ENCODE measurements around the gene ZNF576.

DNA sequence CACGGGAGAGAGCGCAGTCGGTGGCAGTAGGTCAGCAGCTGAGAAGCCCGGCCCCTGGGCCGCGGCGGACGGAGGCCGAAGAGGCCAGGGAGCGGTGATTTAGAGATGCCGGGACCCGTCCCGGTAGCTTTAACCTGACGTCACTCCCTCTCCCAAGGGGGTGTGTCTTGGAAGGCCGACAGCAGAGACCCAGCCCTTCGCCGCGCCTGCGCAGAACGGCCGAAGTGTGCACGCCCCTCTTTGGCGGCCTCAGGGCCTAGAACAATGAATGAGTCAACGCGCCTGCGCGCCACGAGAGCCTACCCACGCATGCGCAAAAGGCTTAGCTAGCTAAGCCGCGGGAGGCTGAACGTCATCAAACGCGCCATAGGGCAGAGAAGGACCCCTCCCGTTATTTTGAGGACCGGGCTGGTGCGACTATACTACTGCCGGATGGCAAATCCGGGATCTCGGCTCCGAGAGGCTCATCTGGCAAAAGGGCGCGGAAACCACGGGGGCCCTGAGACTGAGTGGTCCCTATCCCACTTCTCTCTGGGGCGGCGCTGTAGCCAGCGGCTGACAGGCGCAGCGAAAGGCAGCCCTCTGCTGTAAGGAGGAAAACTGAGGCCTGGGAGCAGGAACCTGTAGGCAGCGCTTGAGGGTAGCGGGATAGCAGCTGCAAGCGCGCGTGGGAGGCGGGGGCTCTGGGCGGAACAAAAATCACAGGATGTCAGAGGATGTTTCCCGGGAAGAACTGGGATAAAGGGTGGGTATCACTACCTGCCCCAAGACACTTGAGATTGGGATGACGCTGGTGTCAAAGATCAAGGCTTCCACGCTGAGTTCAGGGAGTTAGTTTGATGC is at the start of gene ZNF576, which contains the start of gene IRGQ:
- TF ChIP-seq, protein P1, sequence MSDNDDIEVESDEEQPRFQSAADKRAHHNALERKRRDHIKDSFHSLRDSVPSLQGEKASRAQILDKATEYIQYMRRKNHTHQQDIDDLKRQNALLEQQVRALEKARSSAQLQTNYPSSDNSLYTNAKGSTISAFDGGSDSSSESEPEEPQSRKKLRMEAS (IDR thresholded peaks at IDR 0.05), result peak; percentile 84
- TF ChIP-seq, protein P2, sequence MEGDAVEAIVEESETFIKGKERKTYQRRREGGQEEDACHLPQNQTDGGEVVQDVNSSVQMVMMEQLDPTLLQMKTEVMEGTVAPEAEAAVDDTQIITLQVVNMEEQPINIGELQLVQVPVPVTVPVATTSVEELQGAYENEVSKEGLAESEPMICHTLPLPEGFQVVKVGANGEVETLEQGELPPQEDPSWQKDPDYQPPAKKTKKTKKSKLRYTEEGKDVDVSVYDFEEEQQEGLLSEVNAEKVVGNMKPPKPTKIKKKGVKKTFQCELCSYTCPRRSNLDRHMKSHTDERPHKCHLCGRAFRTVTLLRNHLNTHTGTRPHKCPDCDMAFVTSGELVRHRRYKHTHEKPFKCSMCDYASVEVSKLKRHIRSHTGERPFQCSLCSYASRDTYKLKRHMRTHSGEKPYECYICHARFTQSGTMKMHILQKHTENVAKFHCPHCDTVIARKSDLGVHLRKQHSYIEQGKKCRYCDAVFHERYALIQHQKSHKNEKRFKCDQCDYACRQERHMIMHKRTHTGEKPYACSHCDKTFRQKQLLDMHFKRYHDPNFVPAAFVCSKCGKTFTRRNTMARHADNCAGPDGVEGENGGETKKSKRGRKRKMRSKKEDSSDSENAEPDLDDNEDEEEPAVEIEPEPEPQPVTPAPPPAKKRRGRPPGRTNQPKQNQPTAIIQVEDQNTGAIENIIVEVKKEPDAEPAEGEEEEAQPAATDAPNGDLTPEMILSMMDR (IDR thresholded peaks at IDR 0.05; ENCODE audit: low read depth, low read length, missing input control), result no peak
- TF ChIP-seq, protein P3, sequence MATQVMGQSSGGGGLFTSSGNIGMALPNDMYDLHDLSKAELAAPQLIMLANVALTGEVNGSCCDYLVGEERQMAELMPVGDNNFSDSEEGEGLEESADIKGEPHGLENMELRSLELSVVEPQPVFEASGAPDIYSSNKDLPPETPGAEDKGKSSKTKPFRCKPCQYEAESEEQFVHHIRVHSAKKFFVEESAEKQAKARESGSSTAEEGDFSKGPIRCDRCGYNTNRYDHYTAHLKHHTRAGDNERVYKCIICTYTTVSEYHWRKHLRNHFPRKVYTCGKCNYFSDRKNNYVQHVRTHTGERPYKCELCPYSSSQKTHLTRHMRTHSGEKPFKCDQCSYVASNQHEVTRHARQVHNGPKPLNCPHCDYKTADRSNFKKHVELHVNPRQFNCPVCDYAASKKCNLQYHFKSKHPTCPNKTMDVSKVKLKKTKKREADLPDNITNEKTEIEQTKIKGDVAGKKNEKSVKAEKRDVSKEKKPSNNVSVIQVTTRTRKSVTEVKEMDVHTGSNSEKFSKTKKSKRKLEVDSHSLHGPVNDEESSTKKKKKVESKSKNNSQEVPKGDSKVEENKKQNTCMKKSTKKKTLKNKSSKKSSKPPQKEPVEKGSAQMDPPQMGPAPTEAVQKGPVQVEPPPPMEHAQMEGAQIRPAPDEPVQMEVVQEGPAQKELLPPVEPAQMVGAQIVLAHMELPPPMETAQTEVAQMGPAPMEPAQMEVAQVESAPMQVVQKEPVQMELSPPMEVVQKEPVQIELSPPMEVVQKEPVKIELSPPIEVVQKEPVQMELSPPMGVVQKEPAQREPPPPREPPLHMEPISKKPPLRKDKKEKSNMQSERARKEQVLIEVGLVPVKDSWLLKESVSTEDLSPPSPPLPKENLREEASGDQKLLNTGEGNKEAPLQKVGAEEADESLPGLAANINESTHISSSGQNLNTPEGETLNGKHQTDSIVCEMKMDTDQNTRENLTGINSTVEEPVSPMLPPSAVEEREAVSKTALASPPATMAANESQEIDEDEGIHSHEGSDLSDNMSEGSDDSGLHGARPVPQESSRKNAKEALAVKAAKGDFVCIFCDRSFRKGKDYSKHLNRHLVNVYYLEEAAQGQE (IDR thresholded peaks at IDR 0.05), result peak; percentile 76
- TF ChIP-seq YY1 (IDR thresholded peaks at IDR 0.05), result peak; percentile 91
- peak; percentile 35 to 49 for TF ChIP-seq RXRA (IDR thresholded peaks at IDR 0.05)
- TF ChIP-seq NR2F2 (IDR thresholded peaks at IDR 0.05), result peak; percentile 87
- TF ChIP-seq GABPA (IDR thresholded peaks at IDR 0.05 in 1 of 2, conservative IDR thresholded peaks at IDR 0.05 in 1 of 2), result peak in 1 of 2 donors; percentile 74
- TF ChIP-seq RAD21 (IDR thresholded peaks at IDR 0.05), result peak; percentile 34 to 42
- peak; percentile 82 to 91 for TF ChIP-seq JUND (IDR thresholded peaks at IDR 0.05)
- TF ChIP-seq, protein P4, sequence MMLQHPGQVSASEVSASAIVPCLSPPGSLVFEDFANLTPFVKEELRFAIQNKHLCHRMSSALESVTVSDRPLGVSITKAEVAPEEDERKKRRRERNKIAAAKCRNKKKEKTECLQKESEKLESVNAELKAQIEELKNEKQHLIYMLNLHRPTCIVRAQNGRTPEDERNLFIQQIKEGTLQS (IDR thresholded peaks at IDR 0.05), result peak; percentile 71
